Hematopoietic multipotent progenitor cell treated with erythropoietin and hydrocortisone succinate and interleukin-3 and kit ligand, for 15 days (in vitro differentiated cells): ENCODE measurements around the gene GTF3C5.
"Not testable (repeated sequence)": the region's sequence is repeated elsewhere in the genome, so short reads cannot be mapped to it uniquely, and the experiment has no call there.

ENCODE experiments used
- DNase-seq: peaks from one replicate; pipeline ENCODE4 v3.0.0-alpha.2; 2015; ENCODE audit warnings: low spot score

Gene GTF3C5

GRCh38 chr9:133090752-133091385, 60.1 kb downstream of the GTF3C5 start:
- no peak for DNase-seq

- not testable (repeated sequence) for DNase-seq
These were observed 63.6 kb downstream of the GTF3C5 start for GRCh38 chr9:133094351-133094750.

- no peak for DNase-seq
These were observed 64.1 kb downstream of the GTF3C5 start for GRCh38 chr9:133094842-133095393.

- DNase-seq = no peak
These were observed 67.4 kb downstream of the GTF3C5 start for GRCh38 chr9:133098104-133098754.

- DNase-seq = no peak
These were observed 68.1 kb downstream of the GTF3C5 start for GRCh38 chr9:133098871-133099270.

- no peak for DNase-seq
These were observed 69.1 kb downstream of the GTF3C5 start for GRCh38 chr9:133099726-133100505.

- DNase-seq = no peak
These were observed 69.9 kb downstream of the GTF3C5 start for GRCh38 chr9:133100506-133101355.

- no peak for DNase-seq
These were observed 70.8 kb downstream of the GTF3C5 start for GRCh38 chr9:133101356-133102189.

- DNase-seq = no peak
These were observed 71.6 kb downstream of the GTF3C5 start for GRCh38 chr9:133102190-133103021.

- DNase-seq = peak; percentile 64
These were observed 72.6 kb downstream of the GTF3C5 start for GRCh38 chr9:133103183-133103986.

GRCh38 chr9:133103987-133104505, 73.2 kb downstream of the GTF3C5 start:
- DNase-seq = no peak

- no peak for DNase-seq
These were observed 74.1 kb downstream of the GTF3C5 start for GRCh38 chr9:133104718-133105460.

- DNase-seq = no peak
These were observed 74.6 kb downstream of the GTF3C5 start for GRCh38 chr9:133105461-133105770.

- no peak for DNase-seq
These were observed 75.9 kb downstream of the GTF3C5 start for GRCh38 chr9:133106511-133107244.

GRCh38 chr9:133107245-133107722, 76.5 kb downstream of the GTF3C5 start:
- DNase-seq = no peak
